Stomach (tissue), 9 donors: ENCODE data around the gene NUDCD2. TPM values are rescaled to one million over a fixed set of nuclear protein-coding genes. Genes with fewer than 3 reads are reported as not detected.

Experiments
- DNase-seq, 2 donors: peaks; one replicate each; pipeline versions ENCODE4 v3.0.0 to v3.0.0-alpha.2; 2013 to 2019
- H3K27ac ChIP-seq, 5 donors: fragments of 200-600 bp in 4 of 5; sonication (generic) in 4 of 5; one replicate each; pipeline ENCODE4 v1.5.1; 2013 to 2019; ENCODE audit warnings: mild to moderate bottlenecking in 1 of 5, moderate library complexity in 1 of 5
- H3K27me3 ChIP-seq, 3 donors: fragments of 200-600 bp; sonication (generic); one replicate each; pipeline ENCODE4 v1.5.1; 2017 to 2019; ENCODE audit warnings: mixed run types in 1 of 3
- H3K36me3 ChIP-seq, 4 donors: fragments of 200-600 bp; sonication (generic); 1 replicate in 3 of 4; 2 replicates in 1 of 4; pipeline ENCODE4 v1.5.1; 2016 to 2019
- H3K4me1 ChIP-seq, 4 donors: fragments of 200-600 bp; sonication (generic); one replicate each; pipeline ENCODE4 v1.5.1; 2016 to 2019
- H3K4me3 ChIP-seq, 4 donors: fragments of 200-600 bp; sonication (generic) in 3 of 4; one replicate each; pipeline ENCODE4 v1.5.1; 2016 to 2019; ENCODE audit warnings: mild to moderate bottlenecking in 1 of 4
- H3K9me3 ChIP-seq, 4 donors: fragments of 200-600 bp; sonication (generic); one replicate each; pipeline ENCODE4 v1.5.1; 2016 to 2019
- CTCF ChIP-seq, 7 experiments: fragments of 450-650 bp in 4 of 7; fragments of 200-600 bp in 3 of 7; sonication (generic) in 3 of 7; IDR thresholded peaks; one replicate each; pipeline ENCODE4 v1.5.1; 2016 to 2019; ENCODE audit warnings: antibody characterized with exemption in 7 of 7, control low read depth in 2 of 7, mild to moderate bottlenecking in 1 of 7
- EP300 ChIP-seq: sonication (generic); formaldehyde crosslinking; IDR thresholded peaks from one replicate; pipeline ENCODE4 v1.6.1; 2017; ENCODE audit warnings: antibody characterized with exemption
- POLR2A ChIP-seq, 4 donors: fragments of 450-650 bp; IDR thresholded peaks; one replicate each; pipeline ENCODE4 v1.6.1; 2016; ENCODE audit warnings: antibody characterized with exemption in 4 of 4, control low read depth in 2 of 4, mild to moderate bottlenecking in 1 of 4, moderate library complexity in 1 of 4
- POLR2AphosphoS5 ChIP-seq, 3 donors: sonication (generic); formaldehyde crosslinking; IDR thresholded peaks; one replicate each; pipeline ENCODE4 v1.6.1; 2016; ENCODE audit warnings: antibody characterized with exemption in 3 of 3
- WGBS, 5 donors: extraction: QIAGEN DNeasy Blood & Tissue Kit in 3 of 5; methylation state at CpG; one replicate each; pipeline versions ENCODE4 v1.1.5 to v1.1.7; 2013 to 2018; 5-methylcytosine and 5-hydroxymethylcytosine counted together
- intact Hi-C: fragments of 100-400 bp; cut with DNase I; formaldehyde crosslinking; loops from one replicate; pipeline ENCODE4 v1.15.1; 2023; ENCODE audit warnings: low total_unique reads
- polyA plus RNA-seq, 3 donors: library from polyadenylated mRNA; stranded (reverse); fragments of 200-250 nt; gene quantifications; one replicate each; pipeline ENCODE4 v1.2.3, GENCODE V29; 2013
- total RNA-seq, 5 donors: library from RNA; depleted of rRNA; stranded (reverse); fragments of >200 nt; gene quantifications; one replicate each; pipeline versions ENCODE4 v1.1.0 to v1.2.3, GENCODE V29; 2014 to 2016
- donor health status: healthy with polysubstance abuse.
- donor health status: Bipolar disorder and iron deficiency.
- donor health status: healthy.

The NUDCD2 gene
- total and polyA plus RNA-seq, 8 donors = 1.2 to 15.1 (median 5.9) TPM; not detected in 1

GRCh38 chr5:163437011-163437308, 22.9 kb downstream of the NUDCD2 start:
- Histone ChIP-seq H3K36me3 (peaks cover 0 to 14% (median 13%) of the 10 kb centered on the region in 4 donors), H3K27ac (peak overlapping the region; percentile 78 to 95 (median 93)), H3K4me1 (peaks cover 22 to 66% (median 37%) of the 10 kb centered on the region in 4 donors), H3K9me3 (no peaks in the 10 kb centered on the region), H3K27me3 (no peaks in the 10 kb centered on the region), H3K4me3 (peak overlapping the region; percentile 65 to 88 (median 84))
- TF ChIP-seq POLR2A (IDR thresholded peaks at IDR 0.05) (no peak), POLR2AphosphoS5 (IDR thresholded peaks at IDR 0.05) (no peak), EP300 (no peak), CTCF (IDR thresholded peaks at IDR 0.05) (no peak)
- intact Hi-C loops = no loop called here
- WGBS, 5 donors = 0 to 3% (median 2%) methylated on average over 6 of the region's 6 CpGs
- DNase-seq = no peak

- Histone ChIP-seq H3K27ac (peak overlapping the region in 4 of 5 donors; percentile 89 to 95 (median 94)), H3K9me3 (no peaks in the 10 kb centered on the region), H3K36me3 (peaks cover 0 to 10% (median 8%) of the 10 kb centered on the region in 4 donors), H3K4me3 (peak overlapping the region in 2 of 4 donors; percentile 87 to 88), H3K4me1 (peaks cover 22 to 62% (median 35%) of the 10 kb centered on the region in 4 donors), H3K27me3 (no peaks in the 10 kb centered on the region)
- no peak for DNase-seq
- intact Hi-C loops = no loop called here
- WGBS, 5 donors = 73 to 81% (median 80%) methylated on average over 4 of the region's 4 CpGs
- no peak for TF ChIP-seq EP300
- TF ChIP-seq CTCF (IDR thresholded peaks at IDR 0.05) = no peak
- TF ChIP-seq POLR2A (IDR thresholded peaks at IDR 0.05) = no peak
Measured at GRCh38 chr5:163436515-163436914, 23.4 kb downstream of the NUDCD2 start.

- intact Hi-C loops = no loop called here
- Histone ChIP-seq H3K36me3 (no peaks in the 10 kb centered on the region), H3K27ac (peak overlapping the region in 4 of 5 donors; percentile 21 to 65 (median 42)), H3K27me3 (no peaks in the 10 kb centered on the region), H3K4me1 (peaks cover 10 to 41% (median 18%) of the 10 kb centered on the region in 4 donors), H3K4me3 (no peak overlapping the region), H3K9me3 (no peaks in the 10 kb centered on the region)
- 16 to 35% (median 28%) methylated on average over 3 of the region's 3 CpGs for WGBS, 5 donors
- DNase-seq = peak; percentile 34 to 50
- TF ChIP-seq CTCF (IDR thresholded peaks at IDR 0.05) (no peak), POLR2A (IDR thresholded peaks at IDR 0.05) (no peak), EP300 (no peak), POLR2AphosphoS5 (IDR thresholded peaks at IDR 0.05) (peak in 2 of 3 donors; percentile 16 to 66)
Measured at GRCh38 chr5:163434401-163434866, 25.5 kb downstream of the NUDCD2 start.

GRCh38 chr5:163433271-163433670, 26.6 kb downstream of the NUDCD2 start:
- H3K4me3 ChIP-seq = no peak overlapping the region
- H3K4me1 ChIP-seq = peaks cover 0 to 29% (median 7%) of the 10 kb centered on the region in 4 donors
- H3K27me3 ChIP-seq = no peaks in the 10 kb centered on the region
- H3K9me3 ChIP-seq = no peaks in the 10 kb centered on the region
- no peak overlapping the region for H3K27ac ChIP-seq
- peak in 1 of 2 donors; percentile 55 for DNase-seq
- TF ChIP-seq EP300 (no peak), POLR2AphosphoS5 (IDR thresholded peaks at IDR 0.05) (no peak), POLR2A (IDR thresholded peaks at IDR 0.05) (no peak), CTCF (IDR thresholded peaks at IDR 0.05) (no peak)
- intact Hi-C loops = no loop called here
- 17 to 33% (median 20%) methylated on average over 5 of the region's 5 CpGs for WGBS, 5 donors
- no peaks in the 10 kb centered on the region for H3K36me3 ChIP-seq
